Panc1 (cell line): Measurements from ENCODE around the gene RHOJ. TPM values are rescaled to one million over a fixed set of nuclear protein-coding genes. Genes with fewer than 3 reads are reported as not detected.

Source experiments
- ATAC-seq: fragments of 200-7000 bp; cut with Tn5 transposase; 2 replicates; pipeline ENCODE4 v1.9.1; 2020; ENCODE audit warnings: mild to moderate bottlenecking, moderate library complexity
- BruUV-seq: library from RNA; stranded (reverse); fragments of 400-500 nt; replicated peaks from 2 replicates; lab custom pipeline; 2021; lab: Mats Ljungman, UMichigan
- CTCF ChIA-PET: fragments of 300-600 bp; sonication (Branson Sonifier 250); formaldehyde crosslinking; loops from one replicate; lab custom pipeline; 2022; ENCODE audit warnings: antibody characterized with exemption; lab: Charles Lee
- POLR2A ChIA-PET: fragments of 300-600 bp; sonication (Branson Sonifier 250); formaldehyde crosslinking; loops from one replicate; lab custom pipeline; 2022; ENCODE audit warnings: antibody characterized with exemption; lab: Charles Lee
- DNase-seq: peaks from one replicate; pipeline ENCODE4 v3.0.0-alpha.2; 2010; ENCODE audit warnings: low read depth, low spot score
- H3K27ac ChIP-seq: 2 replicates; pipeline ENCODE4 v1.5.1; 2011; ENCODE audit warnings: mild to moderate bottlenecking, low read length, inconsistent platforms
- H3K27me3 ChIP-seq: fragments of 200-500 bp; sonication (Bioruptor generic); 2 replicates; pipeline ENCODE4 v1.6.0; 2014; ENCODE audit warnings: low read length, inconsistent platforms; ENCODE audit not compliant: control insufficient read depth, insufficient read depth
- H3K36me3 ChIP-seq: fragments of 200-500 bp; sonication (Bioruptor generic); 2 replicates; pipeline ENCODE4 v1.5.1; 2014; ENCODE audit warnings: inconsistent platforms, mild to moderate bottlenecking, low read length, moderate library complexity; ENCODE audit not compliant: control insufficient read depth, insufficient read depth
- H3K4me1 ChIP-seq: 2 replicates; pipeline ENCODE4 v1.5.1; 2011; ENCODE audit warnings: inconsistent platforms, mild to moderate bottlenecking, low read length, moderate library complexity; ENCODE audit not compliant: control insufficient read depth, insufficient read depth
- H3K4me3 ChIP-seq, 2 experiments: 2 replicates each; pipeline ENCODE4 v1.5.1; 2011 to 2012; ENCODE audit warnings: low read depth in 2 of 2, low read length in 2 of 2, mild to moderate bottlenecking in 2 of 2, inconsistent platforms in 1 of 2, moderate library complexity in 1 of 2
- H3K9me3 ChIP-seq: fragments of 200-500 bp; sonication (Bioruptor generic); 2 replicates; pipeline ENCODE4 v1.5.1; 2014; ENCODE audit warnings: low read depth, mild to moderate bottlenecking, inconsistent platforms, low read length, moderate library complexity; ENCODE audit not compliant: control insufficient read depth, insufficient read depth
- CTCF ChIP-seq: fragments of 450-650 bp; IDR thresholded peaks from 2 replicates; pipeline ENCODE4 v1.5.1; 2017; ENCODE audit warnings: mild to moderate bottlenecking
- POLR2AphosphoS5 ChIP-seq: IDR thresholded peaks from 2 replicates; pipeline ENCODE4 v1.6.1; 2012; ENCODE audit warnings: mild to moderate bottlenecking, low read depth, low read length, moderate library complexity
- REST ChIP-seq, 2 experiments: IDR thresholded peaks; 2 replicates each; pipeline ENCODE4 v1.6.1; 2011 to 2012; ENCODE audit warnings: low read depth in 2 of 2, control low read depth in 1 of 2, low read length in 1 of 2, mild to moderate bottlenecking in 1 of 2, moderate library complexity in 1 of 2; ENCODE audit not compliant: insufficient read depth in 1 of 2
- SIN3A ChIP-seq: IDR thresholded peaks from 2 replicates; pipeline ENCODE4 v1.6.1; 2012; ENCODE audit warnings: low read depth, mild to moderate bottlenecking, low read length, moderate library complexity, borderline replicate concordance; ENCODE audit not compliant: insufficient read depth
- TCF7L2 ChIP-seq: IDR thresholded peaks from 2 replicates; pipeline ENCODE4 v1.6.1; 2011; ENCODE audit warnings: mild to moderate bottlenecking, low read depth, low read length, inconsistent platforms
- in situ Hi-C: cut with HindIII; loops from 2 replicates; pipeline ENCODE4 v1.10.0; 2016; ENCODE audit warnings: low sequenced_read_pairs, low pct_unique_long_range_greater_than_20kb
- intact Hi-C: fragments of 100-400 bp; cut with micrococcal nuclease; formaldehyde crosslinking; loops from one replicate; pipeline ENCODE4 v1.10.0; 2022; ENCODE audit not compliant: unreplicated experiment
- total RNA-seq: library from RNA; stranded (reverse); gene quantifications from one replicate; pipeline ENCODE4 v1.2.1, GENCODE V29; 2021; ENCODE audit not compliant: unreplicated experiment

The RHOJ gene
- total RNA-seq, 1 experiment from 2014 or later, result 0.28 TPM

- H3K9me3 ChIP-seq, result no peaks in the 10 kb centered on the region
- ATAC-seq, result no peak
- POLR2A ChIA-PET, result no interaction called here
- no peak for DNase-seq
- no TSS peak for BruUV-seq
- CTCF ChIA-PET, result no interaction called here
- in situ Hi-C loops, result no loop called here
- H3K27ac ChIP-seq, result no peak overlapping the region
- TF ChIP-seq CTCF (no peak), TCF7L2 (no peak), POLR2AphosphoS5 (no peak), REST (IDR thresholded peaks at IDR 0.05; ENCODE audit: insufficient read depth in 1 of 2, low read depth in 2 of 2, low read length in 1 of 2) (no peak), SIN3A (no peak)
- H3K4me1 ChIP-seq, result no peaks in the 10 kb centered on the region
- no peaks in the 10 kb centered on the region for H3K36me3 ChIP-seq
- intact Hi-C loops, result no loop called here
- no peaks in the 10 kb centered on the region for H3K27me3 ChIP-seq
- H3K4me3 ChIP-seq, result no peak overlapping the region
Measured at GRCh38 chr14:63191211-63191610, 13.0 kb upstream of the RHOJ start.

- Histone ChIP-seq H3K9me3 (no peaks in the 10 kb centered on the region), H3K27me3 (no peaks in the 10 kb centered on the region), H3K4me3 (no peak overlapping the region), H3K36me3 (no peaks in the 10 kb centered on the region), H3K4me1 (no peaks in the 10 kb centered on the region), H3K27ac (no peak overlapping the region)
- TF ChIP-seq REST (IDR thresholded peaks at IDR 0.05; ENCODE audit: insufficient read depth in 1 of 2, low read depth in 2 of 2, low read length in 1 of 2) (no peak), POLR2AphosphoS5 (no peak), SIN3A (no peak), CTCF (no peak), TCF7L2 (no peak)
- BruUV-seq, result no TSS peak
- DNase-seq, result no peak
- ATAC-seq, result no peak
- in situ Hi-C loops, result no loop called here
- intact Hi-C loops, result no loop called here
- POLR2A ChIA-PET, result no interaction called here
- CTCF ChIA-PET, result no interaction called here
Measured at GRCh38 chr14:63192085-63192484, 12.2 kb upstream of the RHOJ start.
